Stimulated activated CD4-positive, alpha-beta T cell treated with anti-CD3 and anti-CD28 coated beads, Interleukin-2, amount 100 ng/mL, for 48 hours (primary cell): ENCODE results near the gene EXOC6B.

ENCODE experiments used
- DNase-seq, 2 donors: peaks; one replicate each; pipeline ENCODE4 v3.0.0-alpha.2; 2020

Gene EXOC6B

GRCh38 chr2:72825257-72826155 lies at the start of gene EXOC6B:
TSS of gene EXOC6B (minus strand) at chr2:72826033.
- DNase-seq: peak; percentile 80 to 83

GRCh38 chr2:72871880-72872279 lies 46.0 kb upstream of the EXOC6B start:
- no peak for DNase-seq

DNA sequence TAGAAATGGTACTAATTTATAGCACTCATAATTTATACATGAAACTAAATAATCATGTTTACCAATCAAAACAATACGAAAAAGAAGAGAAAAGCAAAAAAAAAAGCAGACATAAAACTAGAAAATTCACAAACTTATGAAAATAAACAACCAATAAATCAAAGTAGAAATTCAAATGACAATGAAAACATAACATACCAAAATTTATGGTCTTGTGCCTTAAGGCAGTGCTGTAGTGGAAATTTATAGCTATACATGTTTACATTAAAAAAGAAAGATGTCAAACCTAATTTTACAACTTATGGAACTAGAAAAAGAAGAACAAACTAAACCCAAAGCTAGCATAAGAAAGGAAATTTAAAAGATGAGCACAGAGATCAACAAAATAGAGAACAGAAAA lies 45.2 kb upstream of the EXOC6B start:
- DNase-seq: no peak

GRCh38 chr2:72864500-72864899 lies 38.7 kb upstream of the EXOC6B start:
- peak in 1 of 2 donors; percentile 16 for DNase-seq

GRCh38 chr2:72863046-72863445 lies 37.2 kb upstream of the EXOC6B start:
- DNase-seq: no peak

DNA sequence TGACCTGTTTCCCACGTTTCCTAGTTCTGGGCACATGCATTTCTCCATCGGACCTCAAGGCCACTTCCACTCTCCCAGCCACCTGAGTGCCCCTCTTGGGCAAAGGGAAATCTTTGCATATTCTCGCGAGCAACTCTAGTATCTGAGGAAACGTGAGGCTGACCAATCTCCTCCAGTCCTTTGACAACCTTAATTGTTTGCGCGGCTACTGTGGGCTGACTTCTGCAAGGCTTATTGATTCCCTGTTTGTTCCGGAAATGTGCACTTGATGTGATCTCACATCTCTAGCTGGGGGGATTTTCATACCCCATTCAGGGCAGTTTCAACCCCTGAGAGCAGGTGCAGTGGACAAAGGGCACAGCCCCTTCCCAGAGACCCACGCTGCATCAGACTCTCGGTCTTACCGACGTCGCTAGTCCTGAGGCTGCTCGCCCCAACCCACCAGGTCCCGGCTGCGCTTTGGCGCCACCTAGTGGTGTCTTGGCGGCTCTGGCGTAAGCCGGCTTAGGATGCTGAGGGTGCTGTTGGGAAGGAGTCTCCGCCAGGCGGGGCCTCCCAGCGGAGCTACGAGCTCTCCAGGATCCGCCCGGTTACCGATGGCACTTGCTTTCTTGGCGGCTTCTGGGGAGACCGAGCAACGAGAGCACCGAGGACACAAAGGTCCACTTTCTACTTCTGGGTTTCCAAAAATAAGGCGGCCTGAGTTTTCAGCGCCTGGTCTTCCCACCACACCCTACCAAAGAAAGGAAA lies 36.6 kb upstream of the EXOC6B start:
- DNase-seq: peak; percentile 91 to 92

- DNase-seq: peak; percentile 54 to 60
These were observed 34.0 kb upstream of the EXOC6B start for GRCh38 chr2:72859831-72860262.

- no peak for DNase-seq
These were observed 25.5 kb upstream of the EXOC6B start for GRCh38 chr2:72851333-72851732.

DNA sequence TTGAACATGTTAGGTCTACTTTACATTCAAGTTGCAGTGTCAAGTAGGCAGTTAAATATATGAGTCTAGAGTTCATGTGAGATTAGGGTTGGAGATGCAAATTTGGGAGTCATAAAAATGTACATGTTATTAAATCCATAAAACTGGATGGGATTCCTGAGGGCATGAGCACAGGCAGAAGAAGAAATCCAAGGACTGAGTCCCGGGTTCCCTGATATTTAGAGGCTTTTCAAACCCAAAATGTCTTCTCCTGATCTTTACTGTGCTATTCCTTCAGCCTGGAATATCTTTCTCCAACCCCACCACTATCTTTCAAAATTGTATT lies 23.3 kb upstream of the EXOC6B start:
- DNase-seq: no peak

DNA sequence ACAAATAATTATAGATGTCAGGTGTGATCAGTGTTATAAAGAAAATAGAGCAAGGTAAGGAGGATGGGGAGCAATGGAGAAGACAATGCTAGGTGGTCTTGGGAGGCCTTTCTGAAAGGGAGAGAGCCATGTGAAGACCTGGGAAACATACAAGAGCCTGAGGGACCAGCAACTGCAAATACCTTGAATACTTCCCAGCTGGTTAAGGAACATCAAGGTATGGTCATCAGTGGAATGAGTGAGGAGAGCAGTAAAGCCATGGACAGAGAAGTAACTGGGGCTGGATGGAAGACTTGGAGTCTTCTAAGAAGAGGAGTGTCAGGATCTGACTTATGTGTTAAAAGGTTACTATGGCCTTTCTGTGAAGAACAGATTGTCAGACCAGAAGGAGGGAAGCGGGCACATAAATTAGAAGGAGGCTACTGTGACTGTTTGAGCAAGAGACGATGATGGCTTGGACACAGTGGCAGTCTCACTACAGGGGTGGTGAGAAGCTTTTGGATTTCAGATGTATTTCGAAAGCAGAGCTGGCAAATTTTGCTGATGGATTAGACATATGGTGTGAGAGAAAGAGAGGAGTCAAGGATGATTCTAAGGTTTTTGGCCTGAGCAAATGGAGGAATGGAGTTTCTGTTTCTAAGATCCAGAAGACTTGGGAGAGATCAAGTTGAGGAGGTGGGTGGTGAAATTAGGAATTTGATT lies 22.8 kb upstream of the EXOC6B start:
- DNase-seq: no peak

GRCh38 chr2:72847534-72848315 lies 21.9 kb upstream of the EXOC6B start:
- no peak for DNase-seq

- DNase-seq: no peak
These were observed 20.6 kb upstream of the EXOC6B start for GRCh38 chr2:72846171-72847095.

DNA sequence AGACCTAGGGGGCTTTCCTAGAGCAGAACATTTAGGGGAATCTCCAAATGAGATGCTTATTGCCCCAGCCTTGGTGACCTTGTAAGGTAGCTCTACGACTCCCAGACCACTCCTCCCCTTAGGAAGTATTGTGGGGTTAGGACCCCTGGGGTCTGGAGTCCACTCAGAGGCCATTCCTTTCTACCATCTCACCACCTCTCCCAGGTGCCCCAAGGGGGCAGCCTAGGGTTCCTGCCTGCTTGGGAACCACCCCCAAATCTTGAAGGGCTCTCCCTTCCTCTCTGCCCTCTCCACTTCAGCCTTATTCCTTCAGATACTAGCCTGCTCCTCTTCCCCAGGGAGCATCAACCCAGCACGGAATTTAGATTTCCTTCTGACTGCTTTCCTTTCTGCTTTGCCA lies 17.5 kb upstream of the EXOC6B start:
- DNase-seq: no peak

- no peak for DNase-seq
These were observed 15.8 kb upstream of the EXOC6B start for GRCh38 chr2:72841462-72842125.

DNA sequence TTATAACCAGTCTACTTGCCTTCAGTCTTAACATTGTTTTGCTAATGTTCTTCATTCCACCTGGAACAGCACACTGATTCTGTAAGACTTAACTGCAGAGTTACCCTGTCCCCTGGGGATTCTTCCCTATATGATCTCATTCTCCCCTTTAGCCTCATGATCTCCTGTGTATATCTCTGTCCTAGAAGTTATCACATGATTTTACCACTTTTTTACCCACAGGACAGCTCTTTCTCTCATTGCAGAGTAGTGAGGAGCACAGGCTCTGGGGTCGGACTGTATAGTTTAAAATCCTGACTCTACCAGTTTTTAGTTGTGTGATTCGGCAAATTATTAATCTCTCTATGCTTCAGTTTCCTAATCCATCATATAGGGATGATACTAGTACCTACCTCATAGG lies 14.2 kb upstream of the EXOC6B start:
- no peak for DNase-seq

- DNase-seq: no peak
These were observed 11.3 kb upstream of the EXOC6B start for GRCh38 chr2:72837171-72837570.

- no peak for DNase-seq
These were observed 9.6 kb upstream of the EXOC6B start for GRCh38 chr2:72835403-72835802.

DNA sequence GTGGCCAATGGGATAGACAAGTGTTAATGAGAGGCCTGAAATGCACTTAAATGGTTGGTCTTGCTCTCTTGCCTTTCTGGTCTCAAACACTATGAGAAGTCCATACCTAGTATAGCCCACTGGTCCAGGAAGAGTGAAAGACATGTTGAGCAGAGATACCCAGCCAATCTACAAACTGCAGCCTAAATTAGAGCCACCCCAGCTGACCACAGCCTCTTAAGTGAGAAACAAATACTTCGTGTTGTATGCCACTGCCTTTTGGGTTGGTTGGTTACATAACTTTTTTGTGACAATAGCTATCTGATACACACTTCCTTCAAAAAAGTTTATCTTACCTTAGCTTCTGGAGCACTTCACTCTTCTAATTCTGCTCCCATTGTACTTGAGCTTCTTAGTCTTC lies 8.8 kb upstream of the EXOC6B start:
- no peak for DNase-seq

DNA sequence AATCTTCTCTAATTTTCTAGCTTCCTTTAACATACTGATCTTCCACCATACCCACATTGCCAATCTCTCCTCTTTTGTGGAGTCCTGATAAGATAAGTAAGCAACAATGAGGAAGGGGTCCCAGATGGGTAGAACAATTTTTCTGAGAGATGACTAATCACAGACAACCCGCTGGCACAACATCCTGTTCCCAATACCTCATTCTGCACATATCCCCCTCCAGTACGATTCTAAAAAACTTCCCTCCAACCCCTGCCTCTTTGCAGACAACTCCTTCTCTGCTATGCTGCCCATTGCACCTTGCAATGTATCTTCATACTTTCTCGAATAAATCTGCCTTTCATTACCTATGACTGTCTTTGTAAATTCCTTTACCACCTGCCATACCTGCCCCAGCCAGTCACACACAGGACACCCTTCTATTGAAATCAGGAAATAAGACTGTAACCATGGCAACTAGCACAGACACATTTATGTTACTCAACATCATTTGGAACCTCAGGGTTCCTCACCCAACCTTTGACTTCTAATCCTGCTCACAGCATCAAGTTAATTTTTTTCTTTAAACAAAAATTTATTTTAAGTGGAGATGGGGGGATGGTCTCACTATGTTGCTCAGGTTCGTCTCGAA lies 7.4 kb upstream of the EXOC6B start:
- DNase-seq: no peak

DNA sequence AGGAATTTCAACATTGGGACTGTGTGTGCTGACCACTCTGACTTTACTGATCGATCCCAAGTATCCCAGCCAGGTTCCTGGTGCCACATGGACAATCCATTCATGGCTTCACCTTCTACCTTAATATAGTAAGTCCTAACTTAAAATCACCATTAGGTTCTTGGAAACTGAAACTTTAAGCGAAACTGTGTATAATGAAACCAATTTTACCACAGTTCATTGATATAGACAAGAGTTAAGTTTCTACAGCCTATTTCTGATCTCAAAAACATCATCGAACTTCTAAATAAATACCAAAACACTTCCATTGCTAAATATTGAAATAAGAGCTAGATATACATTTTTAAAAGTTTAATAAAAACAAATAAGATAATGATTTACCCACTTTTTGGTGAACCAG lies 4.4 kb upstream of the EXOC6B start:
- no peak for DNase-seq
